Urothelium cell line (cell line): ENCODE results near the gene PPP4R2.
A peak's percentile ranks its signal among the peaks of the same experiment; 100 is the strongest.

Experiments
- DNase-seq: peaks from one replicate; pipeline ENCODE4 v3.0.0; 2011; ENCODE audit warnings: low spot score, mixed read lengths
- FAIRE-seq: peaks from 2 replicates; lab custom pipeline; 2011; peaks lifted over from hg19 to GRCh38; lab: Jason Lieb, UNC

PPP4R2 gene, protein sequence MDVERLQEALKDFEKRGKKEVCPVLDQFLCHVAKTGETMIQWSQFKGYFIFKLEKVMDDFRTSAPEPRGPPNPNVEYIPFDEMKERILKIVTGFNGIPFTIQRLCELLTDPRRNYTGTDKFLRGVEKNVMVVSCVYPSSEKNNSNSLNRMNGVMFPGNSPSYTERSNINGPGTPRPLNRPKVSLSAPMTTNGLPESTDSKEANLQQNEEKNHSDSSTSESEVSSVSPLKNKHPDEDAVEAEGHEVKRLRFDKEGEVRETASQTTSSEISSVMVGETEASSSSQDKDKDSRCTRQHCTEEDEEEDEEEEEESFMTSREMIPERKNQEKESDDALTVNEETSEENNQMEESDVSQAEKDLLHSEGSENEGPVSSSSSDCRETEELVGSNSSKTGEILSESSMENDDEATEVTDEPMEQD

DNA sequence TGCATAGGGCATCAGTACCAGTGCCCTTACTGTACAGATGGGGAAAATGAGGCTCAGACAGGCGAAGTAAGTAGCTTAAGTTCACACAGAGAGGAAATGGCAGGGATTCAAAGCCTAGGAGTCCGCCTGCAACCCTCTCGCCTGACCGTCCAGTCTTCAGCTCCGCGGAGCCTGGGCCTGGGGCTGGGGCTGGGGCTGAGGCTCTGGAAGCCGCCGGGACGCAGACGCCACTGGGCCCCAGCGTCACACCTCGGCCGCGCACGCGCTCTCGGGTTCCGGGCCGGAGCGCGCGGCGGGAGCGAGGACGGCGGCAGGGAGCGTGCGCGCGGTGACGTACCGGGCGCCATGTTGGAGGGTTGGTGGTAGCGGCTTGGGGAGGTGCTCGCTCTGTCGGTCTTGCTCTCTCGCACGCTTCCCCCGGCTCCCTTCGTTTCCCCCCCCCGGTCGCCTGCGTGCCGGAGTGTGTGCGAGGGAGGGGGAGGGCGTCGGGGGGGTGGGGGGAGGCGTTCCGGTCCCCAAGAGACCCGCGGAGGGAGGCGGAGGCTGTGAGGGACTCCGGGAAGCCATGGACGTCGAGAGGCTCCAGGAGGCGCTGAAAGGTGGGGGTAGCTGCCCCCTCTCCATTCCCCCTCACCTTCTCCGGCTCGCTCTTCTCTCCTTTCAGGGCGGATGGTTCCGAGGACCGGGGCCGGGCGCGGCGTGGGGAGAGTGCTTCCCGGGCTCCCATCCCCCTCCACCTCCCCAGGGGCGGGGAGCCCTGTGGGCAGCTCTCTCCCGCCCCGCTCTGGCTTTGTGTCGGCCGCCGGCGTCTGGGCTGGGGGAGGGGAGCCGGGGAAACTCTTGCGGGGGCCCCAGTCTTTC, at the start of gene PPP4R2:
PPP4R2 (plus strand) TSS at position 339 of the 861 bp plus-strand sequence; CDS start at position 566, 227 bp downstream.
- DNase-seq (peak; percentile 89), FAIRE-seq (peak; percentile 67)

DNA sequence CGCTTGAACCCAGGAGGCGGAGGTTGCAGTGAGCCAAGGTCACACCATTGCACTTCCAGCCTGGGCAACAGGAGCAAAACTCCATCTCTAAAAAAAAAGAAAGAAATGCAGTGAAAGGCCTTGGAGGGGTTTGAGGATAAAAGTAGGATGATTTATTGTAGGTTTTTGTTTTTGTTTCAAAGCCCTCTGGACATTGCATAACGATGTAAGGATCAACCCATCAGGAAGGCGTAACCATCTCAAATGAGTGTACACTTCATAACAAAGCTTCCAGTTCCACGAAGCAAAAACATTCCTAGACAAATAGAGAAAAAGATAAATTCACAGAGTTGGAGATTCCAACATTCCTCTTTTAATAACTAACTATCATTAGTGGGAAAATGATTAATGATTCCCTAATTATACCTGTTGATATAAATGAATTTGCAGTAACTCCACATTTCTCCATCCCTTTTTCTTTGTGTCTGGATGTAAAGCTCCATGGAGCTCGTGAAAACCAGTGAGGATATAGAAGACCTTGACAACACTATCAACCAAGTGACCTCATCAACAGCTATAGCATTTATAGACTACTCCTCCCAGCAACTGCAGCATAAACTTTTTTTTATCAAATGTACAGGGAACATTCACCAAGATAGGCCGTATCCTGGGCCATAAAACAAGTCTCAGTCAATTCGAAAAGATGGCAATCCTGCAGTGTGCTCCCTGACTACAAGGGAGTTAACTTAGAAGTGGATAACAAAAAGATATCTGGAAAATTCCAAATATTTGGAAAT, 48.7 kb upstream of the PPP4R2 start:
- no peak for FAIRE-seq
- no peak for DNase-seq

DNA sequence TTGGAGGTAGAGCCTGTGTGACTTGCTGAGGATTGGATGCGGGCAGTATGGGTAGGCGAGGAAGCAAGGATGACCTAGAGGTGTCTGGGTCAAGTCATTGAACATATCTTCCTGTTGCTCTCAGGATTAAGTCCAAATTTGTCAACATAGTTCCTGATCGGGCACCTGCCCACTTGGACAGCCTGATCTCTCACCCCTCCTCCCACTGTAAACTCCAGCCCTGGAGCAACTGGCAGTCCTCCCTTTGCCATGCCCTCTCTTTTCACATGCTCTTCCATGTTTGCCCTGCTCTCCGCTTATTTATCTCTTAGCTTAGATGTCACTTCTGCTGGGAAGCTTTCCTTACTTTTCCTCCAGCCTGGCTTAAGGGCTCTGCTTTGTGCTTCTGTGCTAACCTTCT, 47.6 kb upstream of the PPP4R2 start:
- FAIRE-seq (no peak), DNase-seq (no peak)

DNA sequence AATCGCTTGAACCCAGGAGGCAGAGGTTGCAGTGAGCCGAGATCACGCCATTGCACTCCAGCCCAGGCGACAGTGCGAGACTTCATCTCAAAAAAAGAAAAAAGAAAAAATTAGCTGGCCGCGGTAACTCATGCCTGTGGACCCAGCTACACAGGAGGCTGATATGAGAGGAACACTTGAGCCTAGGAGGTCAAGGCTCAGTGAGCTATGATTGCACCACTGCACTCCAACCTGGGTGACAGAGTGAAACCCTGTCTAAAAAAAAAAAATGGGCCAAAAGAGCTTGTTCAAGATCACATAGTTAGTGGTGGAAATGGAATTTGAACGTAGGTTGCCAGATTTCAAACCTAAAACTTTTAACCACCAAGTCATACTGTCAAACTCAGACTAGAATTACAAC, 46.2 kb upstream of the PPP4R2 start:
- DNase-seq (no peak), FAIRE-seq (no peak)

DNA sequence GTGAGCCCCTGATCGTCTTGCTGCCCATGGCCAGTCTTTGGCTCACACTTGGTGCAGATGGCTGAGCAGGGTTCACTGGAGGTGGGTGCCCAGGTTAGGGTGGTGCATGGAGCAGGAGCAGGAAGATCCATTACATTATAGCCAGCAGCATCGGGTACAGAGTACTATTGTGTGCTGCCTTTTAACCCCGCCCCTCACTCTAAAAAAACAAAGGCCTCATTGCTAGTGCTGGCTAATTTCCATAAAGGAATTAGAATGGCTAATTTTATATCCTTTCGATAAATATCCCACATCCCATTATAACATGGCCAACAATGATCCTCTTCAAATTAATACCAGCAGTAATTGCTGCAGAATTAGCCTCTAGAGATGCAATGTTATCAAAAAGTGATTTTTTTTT, 45.8 kb upstream of the PPP4R2 start:
- FAIRE-seq (no peak), DNase-seq (no peak)

DNA sequence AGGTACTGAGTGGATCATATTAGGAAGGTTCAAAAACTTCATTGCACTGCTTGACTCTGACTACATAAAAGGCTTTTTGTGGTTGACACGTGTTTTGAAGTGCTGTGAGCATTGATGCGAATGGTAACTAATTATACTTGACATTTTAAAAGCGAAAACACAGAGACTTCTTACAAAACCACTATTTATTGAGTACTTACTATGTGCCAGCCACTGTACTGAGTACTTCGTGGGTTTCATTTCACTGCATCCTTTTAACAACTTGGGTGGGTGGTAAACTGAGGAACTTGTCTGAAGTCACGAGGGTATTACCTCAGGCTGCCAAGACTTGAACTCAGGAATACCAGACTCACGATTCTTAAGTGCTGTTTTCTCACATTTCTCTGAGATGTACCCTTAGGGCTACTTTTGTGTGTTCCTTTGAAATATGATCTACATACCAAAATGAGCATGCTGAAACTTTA, 45.3 kb upstream of the PPP4R2 start:
- FAIRE-seq: no peak
- DNase-seq: no peak

DNA sequence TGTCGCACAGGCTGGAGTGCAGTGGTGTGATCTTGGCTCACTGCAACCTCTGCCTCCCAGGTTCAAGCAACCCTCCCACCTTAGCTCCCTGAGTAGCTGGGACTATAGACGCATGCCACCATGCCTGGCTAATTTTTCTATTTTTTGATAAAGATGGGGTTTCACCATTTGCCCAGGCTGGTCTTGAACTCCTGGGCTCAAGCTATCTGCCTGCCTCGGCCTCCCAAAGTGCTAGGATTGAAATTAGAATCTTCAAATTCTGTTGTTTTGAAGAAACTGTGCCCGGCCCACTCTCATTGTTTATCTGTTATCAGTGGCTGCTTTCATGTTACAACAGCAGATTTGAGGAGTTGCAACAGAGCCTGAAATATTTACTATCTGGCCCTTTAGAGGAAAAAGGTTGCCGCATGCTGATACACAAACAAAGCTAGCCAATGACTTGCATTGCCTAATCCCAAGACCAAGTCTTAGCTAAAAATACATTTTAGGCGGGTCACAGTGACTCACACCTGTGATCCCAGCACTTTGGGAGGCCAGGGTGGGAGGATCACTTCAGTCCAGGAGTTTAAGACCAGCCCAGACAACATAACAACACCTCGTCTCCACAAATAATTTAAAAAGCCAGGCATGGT, 43.2 kb upstream of the PPP4R2 start:
- no peak for DNase-seq
- FAIRE-seq: no peak

DNA sequence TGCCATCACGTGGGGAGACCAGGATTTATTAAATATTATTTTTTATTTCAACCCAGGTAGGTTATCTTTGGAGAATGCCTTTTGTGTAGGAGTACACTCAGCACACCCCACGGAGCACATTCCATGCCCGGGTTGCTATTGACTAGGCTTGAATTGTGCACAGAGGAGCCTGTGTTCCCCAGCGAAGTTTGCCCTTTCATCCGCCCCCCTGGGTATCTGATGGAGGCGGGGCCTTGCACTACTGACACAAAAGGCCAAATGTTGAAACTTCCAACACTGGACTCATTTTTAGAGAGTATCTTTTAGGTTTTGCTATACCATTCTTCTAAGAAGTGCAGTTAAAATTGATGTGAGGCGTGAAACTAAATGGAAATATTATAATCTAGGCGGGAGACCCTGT, 39.3 kb upstream of the PPP4R2 start:
- FAIRE-seq: no peak
- no peak for DNase-seq

DNA sequence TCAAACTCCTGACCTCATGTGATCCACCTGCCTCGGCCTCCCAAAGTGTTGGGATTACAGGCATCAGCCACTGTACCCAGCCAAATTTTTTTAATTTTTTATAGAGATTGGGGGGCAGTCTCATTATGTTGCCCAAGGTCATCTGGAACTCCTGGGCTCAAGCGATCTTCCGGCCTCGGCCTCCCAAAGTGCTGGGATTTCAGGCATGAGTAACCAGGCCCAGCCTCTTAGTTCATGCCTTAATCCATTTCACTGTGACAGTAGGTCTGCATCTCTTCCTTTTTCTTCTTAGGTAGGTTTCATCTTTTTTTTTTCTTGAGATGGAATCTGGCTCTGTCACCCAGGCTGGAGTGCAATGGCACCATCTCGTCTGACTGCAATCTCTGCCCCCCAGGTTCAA, 37.3 kb upstream of the PPP4R2 start:
- FAIRE-seq (no peak), DNase-seq (no peak)

DNA sequence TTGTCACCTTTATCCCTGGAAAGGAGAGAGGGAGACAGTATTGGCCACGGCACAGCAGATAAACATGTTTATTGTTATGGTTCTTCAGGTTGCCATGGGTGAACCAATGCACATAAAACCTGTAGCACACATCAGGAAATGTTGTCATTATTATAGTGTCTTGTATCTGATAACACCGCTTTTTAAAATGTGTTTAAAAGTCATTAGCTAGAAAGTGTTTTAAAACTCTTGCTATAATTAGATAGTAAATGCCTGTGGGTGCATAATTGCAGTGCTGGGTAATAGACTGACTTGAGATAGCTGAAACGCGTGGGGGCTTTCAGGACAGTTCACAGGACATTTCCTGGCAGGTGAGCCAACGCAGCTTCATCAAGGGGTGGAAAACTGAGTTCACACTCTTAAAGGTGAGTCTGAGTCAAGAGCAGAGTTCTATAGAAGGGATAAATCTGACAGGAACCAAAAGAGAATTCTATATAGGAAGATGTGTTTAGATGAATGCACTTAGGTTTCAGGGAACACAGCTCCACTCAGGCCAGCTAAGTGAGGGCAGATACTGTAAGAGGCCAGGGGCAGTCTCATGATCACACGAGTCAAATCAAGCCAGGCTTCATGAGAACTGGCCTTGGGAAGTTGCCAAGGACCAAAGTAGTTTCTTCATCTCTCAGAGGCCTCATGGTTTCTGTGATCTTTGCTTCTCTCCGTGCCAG, 35.6 kb upstream of the PPP4R2 start:
- no peak for DNase-seq
- FAIRE-seq: no peak

DNA sequence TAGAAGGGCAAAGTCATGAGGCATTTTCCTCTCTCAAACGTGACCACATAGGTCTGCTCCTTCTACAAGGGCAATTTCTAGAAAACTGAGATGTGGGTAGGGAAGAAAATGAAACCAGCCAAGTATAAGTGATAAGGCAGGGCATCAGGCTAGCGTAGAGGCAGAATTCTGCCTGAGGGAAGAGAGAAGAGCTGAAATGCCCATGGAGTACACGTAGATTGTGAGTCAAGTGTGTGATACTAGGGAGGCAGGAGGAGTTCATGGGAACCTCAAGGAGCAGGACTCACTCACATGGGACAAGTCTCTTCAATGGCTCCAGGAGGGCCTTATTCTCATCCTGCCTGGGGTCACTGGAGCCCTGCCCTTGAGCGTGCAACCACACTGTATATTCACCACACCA, 34.9 kb upstream of the PPP4R2 start:
- FAIRE-seq: no peak
- DNase-seq: no peak

DNA sequence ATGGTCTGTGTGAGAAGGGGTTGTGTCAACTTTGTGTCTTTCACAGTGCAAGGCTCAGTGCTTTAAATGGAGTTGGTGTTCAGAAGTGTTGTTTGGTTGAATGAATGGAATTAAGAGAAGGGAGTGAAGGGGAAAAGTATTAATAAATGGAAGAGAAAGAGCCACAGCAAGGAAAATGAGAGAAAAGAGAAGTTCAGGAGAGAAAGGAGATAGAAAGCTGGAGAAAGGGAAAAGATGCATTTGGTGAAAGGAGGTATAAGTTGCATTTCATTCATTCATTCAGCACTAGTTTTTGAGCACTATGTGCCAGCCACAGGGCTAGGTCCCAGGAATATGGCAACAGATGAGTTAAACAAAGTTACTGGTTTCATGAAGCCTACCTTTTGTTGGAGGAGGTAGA, 34.3 kb upstream of the PPP4R2 start:
- FAIRE-seq (no peak), DNase-seq (no peak)

DNA sequence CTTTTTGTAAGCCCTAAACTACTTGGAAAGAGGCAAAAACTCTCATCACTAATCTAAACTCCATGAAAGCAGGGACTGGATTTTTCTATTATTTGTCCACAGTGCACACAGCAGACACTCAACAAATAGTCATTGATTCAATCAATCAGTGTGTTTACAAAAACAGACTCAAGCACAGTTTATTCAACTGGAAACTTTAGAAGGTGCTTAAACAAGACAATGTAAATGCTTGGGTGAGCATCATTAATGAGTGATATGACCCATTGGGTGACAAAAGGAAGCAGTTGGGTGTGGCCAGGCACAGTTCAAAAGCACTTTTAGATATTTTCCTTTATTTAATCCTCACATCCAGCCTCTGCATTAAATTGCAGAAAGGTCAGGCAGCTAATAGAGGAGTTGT, 32.0 kb upstream of the PPP4R2 start:
- DNase-seq: no peak
- no peak for FAIRE-seq

DNA sequence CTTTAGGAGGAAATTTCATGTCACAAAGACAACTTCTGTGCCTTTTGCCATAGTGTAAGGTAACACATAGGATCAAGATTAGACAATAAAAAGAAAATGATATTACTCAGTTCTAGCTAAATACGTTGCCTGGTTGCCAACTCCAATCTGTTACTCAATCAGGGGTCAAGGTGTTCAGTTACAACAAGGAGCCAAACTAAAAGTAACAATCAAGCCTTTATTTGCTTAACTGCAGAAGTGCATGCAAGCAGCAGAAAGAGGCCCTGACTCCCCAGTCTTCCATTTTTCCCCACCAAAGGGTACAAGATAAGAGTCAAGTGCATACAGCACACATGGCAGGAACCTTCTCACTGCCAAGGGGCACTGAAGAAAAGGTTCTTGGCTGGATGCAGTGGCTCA, 28.3 kb upstream of the PPP4R2 start:
- DNase-seq: no peak
- no peak for FAIRE-seq

DNA sequence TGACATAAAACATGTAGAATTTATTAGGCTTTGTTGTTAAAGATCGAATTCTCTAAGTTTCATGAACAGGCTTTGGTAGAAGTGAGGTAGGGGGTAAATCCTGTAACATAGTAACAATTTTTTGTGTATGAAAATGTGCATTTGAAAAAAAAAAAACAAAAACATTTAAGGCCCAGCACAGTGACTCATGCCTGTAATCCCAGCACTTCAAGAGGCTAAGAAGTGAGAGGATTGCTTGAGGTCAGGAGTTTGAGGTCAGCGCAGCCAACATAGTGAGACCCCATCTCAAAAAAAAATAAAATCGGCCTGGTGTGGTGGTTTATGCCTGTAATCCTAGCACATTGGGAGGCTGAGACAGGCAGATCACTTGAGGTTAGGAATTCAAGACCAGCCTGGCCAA, 26.8 kb upstream of the PPP4R2 start:
- FAIRE-seq: no peak
- DNase-seq: no peak

DNA sequence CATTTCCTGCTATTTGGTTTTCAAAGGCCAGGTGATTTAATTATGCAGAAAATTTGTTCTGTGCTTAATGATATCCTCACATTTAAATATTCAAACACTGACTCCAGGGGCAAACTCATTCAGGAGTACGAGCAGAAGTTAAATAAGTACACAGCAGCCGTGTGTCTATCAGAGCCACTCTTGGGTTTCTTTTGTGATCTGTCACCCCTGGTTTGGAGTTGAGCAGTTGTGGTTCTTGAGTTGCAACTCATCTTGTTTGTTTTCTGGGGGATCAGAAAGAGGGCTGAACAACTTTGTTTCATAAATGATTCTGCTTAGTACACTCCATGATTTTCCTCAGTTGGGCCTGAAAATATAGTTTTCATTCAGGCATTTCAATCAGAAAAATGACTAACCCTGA, 25.7 kb upstream of the PPP4R2 start:
- FAIRE-seq (no peak), DNase-seq (no peak)

DNA sequence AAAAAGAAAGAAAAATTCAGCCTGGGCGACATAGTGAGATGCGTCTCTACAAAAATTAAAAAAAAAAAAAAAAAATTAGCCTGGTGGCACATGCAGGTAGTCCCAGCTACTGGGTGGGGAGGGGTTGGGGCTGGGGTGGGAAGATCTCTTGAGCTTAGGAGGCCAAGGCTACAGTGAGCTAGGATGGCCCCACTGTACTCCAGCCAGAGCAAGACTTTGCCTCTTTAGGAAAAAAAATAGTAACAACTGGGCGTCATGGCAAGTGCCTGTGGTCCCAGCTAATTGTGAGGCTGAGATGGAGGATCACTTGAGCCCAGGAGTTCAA, 23.9 kb upstream of the PPP4R2 start:
- no peak for FAIRE-seq
- DNase-seq: no peak

DNA sequence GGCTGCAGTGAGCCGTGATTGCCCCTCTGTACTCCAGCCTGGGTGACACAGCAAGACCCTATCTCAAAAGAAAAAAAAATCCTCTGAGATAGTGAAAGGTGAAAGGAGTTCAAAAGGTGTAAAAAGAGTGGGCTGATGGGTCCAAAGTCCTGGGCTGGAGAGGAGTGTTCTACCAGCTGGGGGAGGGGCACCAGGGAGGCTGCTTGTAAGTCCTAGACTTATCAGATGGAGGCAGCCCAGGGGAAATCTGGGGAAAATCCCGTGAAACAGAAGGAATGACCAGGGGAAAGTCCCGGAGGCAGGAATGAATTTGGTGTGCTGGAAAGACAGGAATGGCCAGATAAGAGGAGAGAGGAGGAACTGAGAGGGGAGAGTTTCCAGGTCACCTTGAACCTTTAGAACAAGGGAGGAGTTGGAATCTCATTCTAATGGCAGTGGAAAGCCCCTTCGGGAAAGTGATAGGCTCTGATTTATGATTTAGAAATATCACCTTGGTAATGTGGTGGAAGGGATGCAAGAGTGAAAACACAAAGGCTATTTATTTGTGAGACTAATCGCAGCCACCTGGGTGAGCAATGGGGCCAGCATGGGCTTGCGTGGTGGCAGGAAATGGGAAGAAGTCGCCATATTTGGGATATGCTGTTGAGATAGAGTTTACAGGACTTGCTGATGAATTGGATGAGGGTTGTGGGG, 23.4 kb upstream of the PPP4R2 start:
- no peak for DNase-seq
- no peak for FAIRE-seq

DNA sequence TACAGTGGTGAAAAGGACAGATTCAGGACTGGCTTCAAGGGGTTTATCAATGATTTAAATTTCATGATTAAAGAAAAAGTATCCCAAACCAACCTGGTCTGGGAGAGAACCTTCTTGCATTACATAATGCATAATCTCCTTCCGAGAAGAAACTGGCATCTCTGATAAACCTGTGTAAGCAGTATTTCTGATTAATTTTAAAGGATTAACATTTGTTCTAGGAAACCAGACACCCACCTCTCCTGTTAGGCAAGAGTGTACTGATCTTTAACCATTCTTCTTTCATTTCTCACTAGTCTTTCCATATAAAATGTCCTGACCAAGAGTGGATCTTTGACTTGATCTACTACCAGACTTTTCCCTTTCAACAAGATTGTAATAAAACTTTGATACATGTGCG, 22.8 kb upstream of the PPP4R2 start:
- no peak for FAIRE-seq
- DNase-seq: no peak

DNA sequence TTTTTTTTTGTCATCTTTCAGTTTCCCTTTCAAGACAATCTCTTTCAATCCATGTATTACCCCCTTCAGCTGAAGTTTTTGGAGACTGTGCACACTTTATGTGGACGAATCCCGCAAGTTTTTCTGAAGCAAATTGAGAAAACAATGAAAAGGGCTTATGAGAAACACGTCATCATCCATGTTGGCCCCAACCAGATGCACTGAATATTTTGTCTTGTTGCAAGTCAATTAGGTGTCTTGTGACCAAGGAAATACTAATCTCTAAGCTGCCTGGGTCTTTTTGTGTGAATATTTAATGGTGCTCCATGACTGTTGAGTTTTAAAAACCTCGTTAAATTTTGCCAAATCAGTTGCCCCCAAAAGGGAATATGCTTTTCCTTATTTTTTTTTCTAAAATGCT, 21.7 kb upstream of the PPP4R2 start:
- FAIRE-seq: no peak
- no peak for DNase-seq
